GM19240 (cell line): ENCODE measurements around the gene KRT78.

Source experiments
- DNase-seq: peaks from one replicate; pipeline ENCODE4 v3.0.0; 2011; ENCODE audit warnings: low spot score; ENCODE audit not compliant: insufficient read length

KRT78 gene

GRCh38 chr12:52824741-52825410, 23.9 kb downstream of the KRT78 start:
- DNase-seq: no peak

DNA sequence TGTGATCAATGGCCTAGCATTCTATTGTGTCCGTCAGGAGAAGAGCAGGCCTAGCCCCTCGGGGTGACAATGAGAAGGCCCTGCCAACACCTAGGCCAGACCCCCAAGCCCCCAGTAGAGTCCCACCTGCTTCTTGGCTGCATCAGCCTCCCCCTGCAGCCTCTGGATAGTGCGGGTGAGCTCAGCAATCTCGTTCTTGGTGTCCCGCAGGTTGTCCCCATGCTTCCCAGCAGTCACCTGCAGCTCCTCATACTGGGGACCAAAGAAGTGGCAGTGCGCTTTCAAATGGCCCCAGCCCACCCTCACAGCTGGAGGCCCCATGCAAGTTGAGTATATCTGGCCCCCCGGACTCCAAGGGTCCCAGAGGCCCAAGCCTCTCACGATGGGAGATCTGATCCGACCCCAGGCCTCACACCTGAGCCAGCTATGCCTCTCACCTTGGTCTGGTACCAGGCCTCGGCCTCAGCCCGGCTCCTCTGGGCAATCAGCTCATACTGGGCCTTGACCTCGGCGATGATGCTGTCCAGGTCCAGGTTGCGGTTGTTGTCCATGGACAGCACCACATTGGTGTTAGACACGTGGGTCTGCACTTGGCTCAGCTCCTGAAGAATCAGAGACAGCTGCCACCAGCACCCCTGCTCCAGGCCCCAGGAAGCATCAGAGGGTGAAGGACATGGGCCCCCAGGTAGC, 24.9 kb downstream of the KRT78 start:
- no peak for DNase-seq

DNA sequence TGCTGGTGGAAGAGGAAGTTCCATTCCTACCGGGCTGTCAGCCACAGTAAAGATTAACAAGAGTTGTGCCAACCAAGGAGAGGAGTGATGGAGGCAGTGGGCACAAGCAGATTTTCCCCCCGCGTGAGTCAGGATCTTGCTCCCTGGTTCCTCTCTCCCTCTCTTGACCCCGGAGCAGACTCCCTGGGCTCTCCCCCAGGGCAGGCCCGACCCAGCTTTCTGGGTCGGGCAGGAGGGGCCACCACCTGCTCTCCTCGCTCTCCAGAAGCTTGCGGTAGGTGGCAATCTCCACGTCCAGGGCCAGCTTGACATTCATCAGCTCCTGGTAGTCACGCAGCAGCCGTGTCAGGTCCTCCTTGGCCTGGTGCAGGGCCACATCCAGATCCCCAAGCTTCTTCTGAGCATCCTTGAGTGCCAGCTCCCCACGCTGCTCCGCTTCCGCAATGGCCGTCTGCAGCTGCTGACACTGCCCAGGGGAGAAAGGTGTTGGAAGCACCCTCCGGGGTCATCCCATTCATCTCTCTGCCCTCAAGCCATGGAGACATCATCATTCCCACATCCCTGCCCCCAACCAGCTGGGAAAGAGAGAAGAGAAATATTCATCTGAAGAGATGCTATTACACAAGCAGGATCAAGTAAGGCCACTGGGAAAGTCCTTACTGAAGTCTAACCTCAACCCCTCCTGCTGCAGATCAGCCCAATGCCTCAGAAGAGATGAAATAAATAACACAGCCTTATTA, 25.9 kb downstream of the KRT78 start:
- no peak for DNase-seq

GRCh38 chr12:52821826-52822660, 26.8 kb downstream of the KRT78 start:
- DNase-seq: no peak

GRCh38 chr12:52821071-52821730, 27.6 kb downstream of the KRT78 start:
- DNase-seq: no peak

- no peak for DNase-seq
These were observed 28.3 kb downstream of the KRT78 start for GRCh38 chr12:52820521-52820920.

DNA sequence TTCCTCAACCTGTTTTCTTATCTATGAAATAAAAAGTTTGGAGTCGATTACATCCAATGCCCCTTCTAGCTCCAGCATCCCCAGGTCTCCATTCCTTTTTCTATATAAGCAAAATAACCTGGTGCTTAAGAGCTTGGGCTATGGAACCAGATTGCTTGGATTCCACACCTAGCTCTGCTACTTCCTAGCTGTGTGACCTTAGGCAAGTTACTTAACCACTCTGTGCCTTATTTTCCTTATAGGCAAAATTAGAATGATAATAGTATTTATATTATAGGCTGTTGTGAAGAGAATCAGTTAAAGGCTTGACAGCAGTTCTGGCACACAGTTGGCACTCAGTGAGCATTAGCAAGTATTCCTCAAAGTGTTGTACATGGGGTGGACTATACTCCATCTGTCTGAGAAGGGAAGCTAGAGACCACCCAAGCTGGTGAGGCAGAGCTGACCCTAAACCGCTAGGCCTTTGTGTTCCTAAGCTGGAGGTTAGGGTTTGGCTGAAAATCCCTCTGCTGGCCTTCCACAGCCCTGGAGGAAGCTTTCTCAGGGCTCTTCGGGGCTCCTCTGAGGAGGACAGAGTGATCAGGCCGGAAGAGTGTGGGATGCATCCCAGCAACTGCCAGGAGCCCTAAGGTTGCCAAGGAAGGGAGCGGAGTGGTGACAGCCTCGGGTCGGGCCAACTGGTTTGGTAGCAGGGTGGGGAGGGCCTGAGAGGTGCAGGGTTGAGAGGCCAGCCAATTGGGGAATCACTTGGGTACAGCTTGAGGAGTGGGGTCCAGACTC, 28.9 kb downstream of the KRT78 start:
- DNase-seq: no peak

DNA sequence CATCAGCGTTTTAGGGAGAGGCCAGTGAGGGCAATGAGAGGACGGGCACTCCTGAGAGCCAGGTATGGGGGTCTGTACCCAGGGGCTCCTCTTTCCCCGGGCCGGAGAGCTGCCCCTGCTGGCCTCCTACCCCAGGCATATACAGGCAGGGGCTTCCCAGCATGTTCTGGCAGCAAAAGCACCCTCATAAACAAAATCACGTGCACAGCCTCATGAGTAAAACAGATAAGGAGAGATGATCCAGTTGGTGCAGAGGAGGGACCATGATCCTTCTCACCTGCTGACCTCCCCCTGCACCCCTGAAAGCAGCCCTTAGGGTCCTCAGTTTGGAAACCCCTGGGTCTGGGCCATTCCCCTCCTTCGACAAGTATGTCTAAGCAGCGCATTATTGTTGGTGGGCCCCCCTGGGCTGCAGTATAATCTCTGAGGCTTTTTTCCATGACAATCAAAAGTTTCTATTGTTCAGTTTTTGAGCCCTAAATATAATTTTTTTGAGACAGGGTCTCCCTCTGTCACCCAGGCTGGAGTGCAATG, 29.8 kb downstream of the KRT78 start:
- no peak for DNase-seq

DNA sequence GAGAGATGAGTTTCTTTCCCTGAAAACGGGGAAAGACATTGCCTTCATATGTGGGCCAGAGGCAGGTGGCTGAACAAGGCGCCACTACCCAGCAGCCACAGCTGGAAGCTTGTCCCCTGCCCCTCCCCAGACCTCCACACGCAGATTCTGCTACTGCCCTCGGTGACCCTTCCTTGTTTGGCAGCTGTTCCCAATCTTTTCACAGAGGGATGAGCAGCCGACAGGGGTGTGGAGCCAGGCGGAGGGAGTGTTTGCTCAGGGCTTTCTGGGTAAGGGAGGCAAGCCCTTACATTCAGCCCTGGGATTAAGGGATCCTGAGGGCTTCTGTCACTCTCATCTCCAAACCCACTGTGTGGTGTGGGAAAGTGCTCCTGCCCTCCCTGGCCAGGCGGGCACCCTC, 30.4 kb downstream of the KRT78 start:
- no peak for DNase-seq

DNA sequence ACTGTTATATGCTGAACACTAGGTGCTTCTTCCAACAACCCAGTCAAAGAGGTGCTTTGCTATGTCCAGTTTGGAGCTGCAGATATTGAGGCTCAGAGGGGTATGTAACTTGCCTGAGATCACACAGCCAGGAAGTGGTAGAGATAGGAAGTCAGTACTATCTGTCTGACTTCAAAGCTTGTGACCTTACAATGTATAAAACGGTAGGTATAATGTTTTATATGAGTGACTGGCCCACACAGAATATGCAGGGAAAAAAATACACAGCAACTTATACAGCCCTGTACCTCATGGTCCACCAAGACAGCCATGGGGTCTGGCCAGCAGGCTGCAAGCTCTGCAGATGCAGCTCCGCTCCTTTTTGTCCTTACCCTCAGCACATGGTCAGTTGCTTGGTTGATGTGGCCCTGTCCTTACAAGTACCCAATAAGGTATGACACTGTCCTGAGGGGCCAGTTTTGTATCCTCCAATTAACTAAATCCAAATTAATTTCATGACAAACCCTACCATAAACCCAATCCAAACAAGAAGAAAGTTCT, 31.0 kb downstream of the KRT78 start:
- DNase-seq: no peak

DNA sequence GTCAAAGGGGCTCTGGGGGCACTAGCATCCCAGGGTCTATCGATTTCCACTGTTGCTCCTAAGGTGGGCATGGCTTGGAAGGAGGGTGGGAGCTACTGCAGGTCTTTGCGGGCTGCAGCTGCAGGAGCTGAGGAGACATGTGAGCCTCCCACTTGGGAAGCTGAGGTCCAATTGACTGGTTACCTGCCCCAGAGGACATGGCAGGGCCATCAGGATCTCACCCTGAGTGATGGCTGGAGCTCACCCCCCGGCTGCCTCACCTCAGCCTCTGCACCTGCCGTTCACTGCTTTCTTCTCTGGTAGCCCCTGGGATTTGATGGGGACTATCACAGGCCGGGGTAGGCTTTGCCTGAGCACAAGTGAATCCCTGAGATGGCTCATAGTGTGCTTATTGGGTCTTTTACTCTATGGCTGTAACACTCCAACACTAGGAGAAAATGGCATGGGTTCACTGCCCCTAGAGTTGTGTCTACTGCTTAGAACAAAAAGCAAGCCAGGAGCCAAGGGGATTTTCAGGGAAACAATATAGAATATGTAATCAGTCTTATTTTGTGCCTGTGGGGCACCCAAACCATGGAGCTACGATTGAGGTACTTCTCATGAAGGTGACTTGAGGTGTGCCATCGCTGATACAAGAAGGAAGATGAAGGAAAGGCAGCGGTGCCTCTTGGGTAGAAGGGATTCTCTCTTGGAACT, 31.6 kb downstream of the KRT78 start:
- no peak for DNase-seq

DNA sequence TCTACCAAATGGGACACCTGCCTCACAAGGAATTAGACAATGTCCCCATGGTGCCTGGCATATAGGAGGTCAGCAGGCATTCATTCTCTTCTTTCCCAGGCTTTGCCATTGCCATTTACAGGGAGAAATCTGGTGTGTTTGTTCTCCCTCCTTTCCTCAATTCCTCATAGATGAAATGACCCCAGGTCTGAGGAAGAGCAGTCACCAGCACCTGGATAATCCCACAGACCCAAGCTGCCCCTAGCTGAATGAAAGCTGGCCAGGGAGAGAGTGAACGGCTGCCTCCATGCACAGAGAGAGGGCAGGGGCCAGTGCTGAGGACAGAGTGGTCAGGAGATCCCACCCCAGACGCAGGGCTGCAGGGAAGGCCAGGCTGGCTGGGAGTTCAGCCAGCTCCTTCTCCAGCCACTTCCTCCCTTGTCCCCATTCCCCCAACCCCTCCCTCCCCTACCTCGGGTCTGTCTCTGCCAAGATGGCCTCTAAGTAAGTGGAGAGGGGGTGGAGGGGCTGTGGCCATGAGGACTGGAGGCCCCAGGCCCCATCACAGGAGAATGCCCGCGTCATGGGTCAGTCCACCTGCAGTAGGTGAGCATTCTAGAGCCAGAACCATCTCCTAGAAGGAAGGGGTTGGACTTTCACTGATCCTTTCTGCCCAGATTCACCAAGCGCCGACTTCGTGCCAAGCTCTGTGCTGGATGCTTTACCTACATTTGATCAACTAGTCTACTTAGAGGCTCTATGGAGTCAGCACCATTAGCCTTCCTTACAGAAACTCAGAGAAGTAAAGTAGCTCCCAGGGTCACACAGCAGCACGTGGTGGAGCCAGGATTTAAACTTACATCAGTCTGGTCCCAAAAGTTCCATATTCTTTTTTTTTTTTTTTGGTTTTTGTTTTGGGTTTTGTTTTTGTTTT, 32.9 kb downstream of the KRT78 start:
- no peak for DNase-seq

DNA sequence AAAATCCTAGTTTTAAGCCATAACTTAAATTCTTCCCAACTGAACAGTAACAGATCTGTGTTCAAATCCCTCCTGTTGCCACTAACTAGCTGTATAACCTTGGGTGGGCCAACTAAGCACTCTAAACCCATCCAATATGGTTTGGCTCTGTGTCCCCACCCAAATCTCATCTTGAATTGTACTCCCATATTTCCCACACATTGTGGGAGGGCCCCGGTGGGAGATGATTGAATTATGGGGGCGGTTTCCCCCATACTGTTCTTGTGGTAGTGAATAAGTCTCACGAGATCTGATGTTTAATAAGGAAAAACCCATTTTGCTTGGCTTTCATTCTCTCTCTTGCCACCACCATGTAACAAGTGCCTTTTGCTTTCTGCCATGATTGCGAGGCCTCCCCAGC, 33.6 kb downstream of the KRT78 start:
- DNase-seq: no peak

- no peak for DNase-seq
These were observed 34.1 kb downstream of the KRT78 start for GRCh38 chr12:52814710-52815155.

- no peak for DNase-seq
These were observed 34.7 kb downstream of the KRT78 start, which contains the start of gene KRT4 for GRCh38 chr12:52813885-52814709. TSS of gene KRT4 (minus strand) at chr12:52814116. CDS start at chr12:52814058, 58 bp downstream.

DNA sequence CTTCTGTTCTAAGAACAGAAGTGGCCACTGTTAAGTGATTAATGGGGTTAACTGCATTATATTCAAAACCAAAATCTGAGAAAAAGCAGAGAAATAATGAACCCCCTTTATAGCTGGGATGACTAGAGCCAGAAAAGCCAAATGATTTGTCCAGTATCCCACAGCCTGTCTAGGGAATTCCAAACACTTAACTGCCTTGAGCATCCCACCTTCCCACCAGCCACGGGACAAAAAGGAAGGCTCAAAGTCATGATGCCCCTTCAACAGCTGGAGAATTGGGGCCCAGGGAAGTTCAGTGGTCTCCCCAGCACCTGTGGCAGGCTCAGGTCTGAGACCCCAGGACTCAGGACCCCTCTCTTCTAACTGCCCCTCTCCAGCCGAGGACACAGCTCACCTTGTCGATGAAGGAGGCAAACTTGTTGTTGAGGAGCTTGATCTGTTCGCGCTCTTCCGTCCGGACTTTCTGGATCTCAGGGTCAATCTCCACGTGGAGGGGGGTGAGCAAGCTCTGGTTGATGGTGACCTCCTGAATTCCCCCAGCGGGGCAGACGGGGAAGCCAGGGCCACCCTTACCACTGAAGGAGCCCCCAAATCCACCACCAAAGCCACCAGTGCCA, 35.5 kb downstream of the KRT78 start:
- DNase-seq: no peak

- DNase-seq: no peak
These were observed 36.0 kb downstream of the KRT78 start for GRCh38 chr12:52812749-52813148.
